A549 (cell line): ENCODE measurements around the gene MAGI2. TPM values are rescaled to one million over a fixed set of nuclear protein-coding genes. Genes with fewer than 3 reads are reported as not detected.

Source experiments
- ATAC-seq, 2 experiments: fragments of 200-7000 bp in 1 of 2; fragments of >200 bp in 1 of 2; cut with Nextera tagmentation in 1 of 2; cut with Tn5 transposase in 1 of 2; 3 replicates each; pipeline versions ENCODE4 v1.8.0 to v1.9.1; 2018 to 2020; ENCODE audit warnings: mild to moderate bottlenecking in 1 of 2, moderate library complexity in 1 of 2
- CTCF ChIA-PET: fragments of 300-600 bp; sonication (Branson Sonifier 250); formaldehyde crosslinking; extraction: SDS; loops from one replicate; lab custom pipeline; 2021; ENCODE audit warnings: antibody characterized with exemption, inconsistent platforms; lab: Yijun Ruan, JAX
- POLR2A ChIA-PET: fragments of 350-600 bp; formaldehyde crosslinking; extraction: SDS; loops from one replicate; lab custom pipeline; 2021; ENCODE audit warnings: antibody characterized with exemption, inconsistent platforms; lab: Yijun Ruan, JAX
- DNase-seq, 2 experiments: peaks; one replicate each; pipeline versions ENCODE4 v3.0.0 to v3.0.0-alpha.2; 2011 to 2016; ENCODE audit warnings: low read depth in 1 of 2, low spot score in 1 of 2
- FAIRE-seq: peaks from 2 replicates; lab custom pipeline; 2011; peaks lifted over from hg19 to GRCh38; lab: Jason Lieb, UNC
- H3K27ac ChIP-seq, 2 experiments: fragments of >200 bp; sonication (Bioruptor Twin); formaldehyde crosslinking; 3 replicates each; pipeline ENCODE4 v1.5.1; 2016 to 2017
- H3K4me1 ChIP-seq: fragments of >200 bp; sonication (Bioruptor Twin); formaldehyde crosslinking; 3 replicates; pipeline ENCODE4 v1.6.1; 2016
- H3K4me2 ChIP-seq: fragments of >200 bp; sonication (Bioruptor Twin); formaldehyde crosslinking; 3 replicates; pipeline ENCODE4 v1.6.1; 2016
- H3K4me3 ChIP-seq: fragments of >200 bp; sonication (Bioruptor Twin); formaldehyde crosslinking; 3 replicates; pipeline ENCODE4 v1.5.1; 2016
- H3K9me3 ChIP-seq: fragments of >200 bp; sonication (Bioruptor Twin); formaldehyde crosslinking; 3 replicates; pipeline ENCODE4 v1.6.1; 2016
- BHLHE40 ChIP-seq: IDR thresholded peaks from 2 replicates; pipeline ENCODE4 v1.6.1; 2012; ENCODE audit warnings: low read depth, low read length, inconsistent platforms
- CBX8 ChIP-seq: fragments of 200-600 bp; sonication (generic); IDR thresholded peaks from 2 replicates; pipeline ENCODE4 v1.6.1; 2016
- CEBPB ChIP-seq, 2 experiments: fragments of >200 bp in 1 of 2; sonication (Bioruptor Twin) in 1 of 2; formaldehyde crosslinking in 1 of 2; IDR thresholded peaks; 2 replicates each; pipeline ENCODE4 v1.6.1; 2012 to 2016
- CHD4 ChIP-seq: fragments of 200-600 bp; sonication (generic); IDR thresholded peaks from 2 replicates; pipeline ENCODE4 v1.6.1; 2016; ENCODE audit warnings: antibody characterized with exemption, mild to moderate bottlenecking, borderline replicate concordance
- CTCF ChIP-seq: fragments of >200 bp; sonication (Bioruptor Twin); formaldehyde crosslinking; IDR thresholded peaks from 3 replicates; pipeline ENCODE4 v1.5.1; 2016
- ELK1 ChIP-seq: fragments of 150-350 bp; IDR thresholded peaks from 2 replicates; pipeline ENCODE4 v1.6.1; 2014; ENCODE audit warnings: low read depth, mild to moderate bottlenecking, low read length
- EP300 ChIP-seq, 2 experiments: fragments of >200 bp; sonication (Bioruptor Twin); formaldehyde crosslinking; IDR thresholded peaks; 2 replicates in 1 of 2; 3 replicates in 1 of 2; pipeline ENCODE4 v1.6.1; 2016 to 2017
- FOXS1 ChIP-seq: fragments of 250-450 bp; sonication (Bioruptor Pico); IDR thresholded peaks from 2 replicates; pipeline ENCODE4 v1.5.0; 2020; ENCODE audit warnings: mild to moderate bottlenecking, moderate library complexity
- HDAC2 ChIP-seq: fragments of 200-600 bp; sonication (generic); IDR thresholded peaks from 2 replicates; pipeline ENCODE4 v1.6.1; 2016
- HEYL ChIP-seq: fragments of 250-450 bp; sonication (Bioruptor Pico); IDR thresholded peaks from 2 replicates; pipeline ENCODE4 v1.8.0; 2021; ENCODE audit warnings: mild to moderate bottlenecking, moderate library complexity
- HOXA7 ChIP-seq: fragments of 250-450 bp; sonication (Bioruptor Pico); IDR thresholded peaks from 2 replicates; pipeline ENCODE4 v1.5.0; 2020; ENCODE audit warnings: mild to moderate bottlenecking, moderate library complexity
- HOXB5 ChIP-seq: fragments of 250-450 bp; sonication (Bioruptor Pico); IDR thresholded peaks from 2 replicates; pipeline ENCODE4 v1.5.0; 2020; ENCODE audit warnings: mild to moderate bottlenecking, moderate library complexity
- JUNB ChIP-seq: fragments of >200 bp; sonication (Bioruptor Twin); formaldehyde crosslinking; IDR thresholded peaks from 2 replicates; pipeline ENCODE4 v1.6.1; 2016
- KDM5A ChIP-seq: fragments of 200-600 bp; sonication (generic); IDR thresholded peaks from 2 replicates; pipeline ENCODE4 v1.6.1; 2016; ENCODE audit warnings: antibody characterized with exemption, mild to moderate bottlenecking
- MAX ChIP-seq: IDR thresholded peaks from 2 replicates; pipeline ENCODE4 v1.6.1; 2012
- MAZ ChIP-seq: fragments of 150-350 bp; IDR thresholded peaks from 2 replicates; pipeline ENCODE4 v1.6.1; 2014; ENCODE audit warnings: antibody characterized with exemption, low read depth, low read length, borderline replicate concordance
- NR3C1 ChIP-seq: fragments of >200 bp; sonication (Bioruptor Twin); formaldehyde crosslinking; IDR thresholded peaks from 3 replicates; pipeline ENCODE4 v1.6.1; 2017
- PHF8 ChIP-seq: fragments of 200-600 bp; sonication (generic); IDR thresholded peaks from 2 replicates; pipeline ENCODE4 v1.6.1; 2016; ENCODE audit warnings: low read depth, mild to moderate bottlenecking, antibody characterized with exemption, moderate library complexity, borderline replicate concordance
- POLR2A ChIP-seq: IDR thresholded peaks from 2 replicates; pipeline ENCODE4 v1.6.1; 2012; ENCODE audit warnings: mild to moderate bottlenecking, low read length
- POLR2AphosphoS2 ChIP-seq: conservative IDR thresholded peaks from 2 replicates; pipeline ENCODE4 v1.6.1; 2012; ENCODE audit warnings: low read length, improper control_type of control experiment, inconsistent platforms
- RAD21 ChIP-seq, 2 experiments: fragments of >200 bp in 1 of 2; sonication (Bioruptor Twin) in 1 of 2; formaldehyde crosslinking in 1 of 2; IDR thresholded peaks in 1 of 2; conservative IDR thresholded peaks in 1 of 2; 2 replicates in 1 of 2; 3 replicates in 1 of 2; pipeline ENCODE4 v1.6.1; 2012 to 2018; ENCODE audit warnings: inconsistent platforms in 1 of 2
- REST ChIP-seq: fragments of 200-600 bp; sonication (generic); IDR thresholded peaks from 2 replicates; pipeline ENCODE4 v1.6.1; 2016; ENCODE audit warnings: antibody characterized with exemption, mild to moderate bottlenecking, moderate library complexity
- RFX5 ChIP-seq: fragments of 450-650 bp; IDR thresholded peaks from 2 replicates; pipeline ENCODE4 v1.7.1; 2014; ENCODE audit warnings: antibody characterized with exemption, mild to moderate bottlenecking, moderate library complexity
- TFCP2L1 ChIP-seq: fragments of 250-450 bp; sonication (Bioruptor Pico); IDR thresholded peaks from 2 replicates; pipeline ENCODE4 v1.5.0; 2021; ENCODE audit warnings: mild to moderate bottlenecking
- USF2 ChIP-seq: fragments of 450-650 bp; IDR thresholded peaks from 2 replicates; pipeline ENCODE4 v1.6.1; 2014; ENCODE audit warnings: antibody characterized with exemption
- ZFP36 ChIP-seq: fragments of 450-650 bp; IDR thresholded peaks from 2 replicates; pipeline ENCODE4 v1.6.1; 2014; ENCODE audit warnings: borderline replicate concordance; ENCODE audit not compliant: partially characterized antibody
- ZSCAN20 ChIP-seq: fragments of 250-450 bp; sonication (Bioruptor Pico); IDR thresholded peaks from 2 replicates; pipeline ENCODE4 v1.8.0; 2022; ENCODE audit warnings: mild to moderate bottlenecking, moderate library complexity
- WGBS: methylation state at CpG from one replicate; pipeline ENCODE4 v1.1.6; 2017; ENCODE audit errors: missing lambda C conversion rate; 5-methylcytosine and 5-hydroxymethylcytosine counted together
- polyA plus RNA-seq, 4 experiments: library from polyadenylated mRNA; depleted of rRNA in 3 of 4; stranded (reverse); fragments of >200 nt; fragmentation: RNase III in 1 of 4; extraction: RNeasy Plus Mini Kit Qiagen cat#74134 plus additional on column Dnase treatment in 1 of 4; gene quantifications; 2 replicates in 3 of 4; 3 replicates in 1 of 4; pipeline ENCODE4 v1.2.3, GENCODE V29; 2011 to 2017

Gene MAGI2
- polyA plus RNA-seq, 2 of the 4 experiments (the other 2 are of a cell fraction), result 0.48 to 0.81 TPM

GRCh38 chr7:78062214-78062613 lies 1391.3 kb downstream of the MAGI2 start (continued):
- no peak for TF ChIP-seq ELK1
- TF ChIP-seq POLR2AphosphoS2, result no peak
- no peak for TF ChIP-seq USF2
- no peak for TF ChIP-seq HOXB5 (CRISPR knock-in tag)

- CTCF ChIA-PET, result interaction anchor here (0.7 to 1.1 kb wide), 3 partner anchors 10 to 35 kb away, joined by 3 read pairs; no protein-coding TSS in a partner anchor
- DNase-seq, result no peak
- POLR2A ChIA-PET, result interaction anchor here (0.6 kb wide), 1 partner anchor 22 kb away, joined by 3 read pairs; no protein-coding TSS in a partner anchor
- no peak overlapping the region; the same call in 2 of the 3 replicates for H3K4me3 ChIP-seq
- FAIRE-seq, result no peak
- no peak overlapping the region; the same call in 2 of the 3 replicates for H3K4me2 ChIP-seq
- no peak for ATAC-seq
- no peaks in the 10 kb centered on the region for H3K9me3 ChIP-seq
- H3K4me1 ChIP-seq, result peaks cover 6% of the 10 kb centered on the region; the same call in 1 of the 3 replicates
- H3K27ac ChIP-seq, result no peak overlapping the region
- TF ChIP-seq HEYL, result no peak
- TF ChIP-seq ZSCAN20 (CRISPR knock-in tag), result no peak
- no peak for TF ChIP-seq CTCF
- TF ChIP-seq RAD21 (conservative IDR thresholded peaks at IDR 0.05 in 1 of 2, IDR thresholded peaks at IDR 0.05 in 1 of 2), result no peak
- no peak for TF ChIP-seq BHLHE40
- no peak for TF ChIP-seq ZFP36
- no peak for TF ChIP-seq JUNB
- no peak for TF ChIP-seq HOXA7 (CRISPR knock-in tag)
- no peak for TF ChIP-seq POLR2A
- TF ChIP-seq KDM5A, result no peak
- TF ChIP-seq TFCP2L1, result no peak
- TF ChIP-seq PHF8, result no peak
- no peak for TF ChIP-seq CHD4
- no peak for TF ChIP-seq MAX
- TF ChIP-seq CEBPB (IDR thresholded peaks at IDR 0.05), result no peak
- TF ChIP-seq MAZ, result no peak
- no peak for TF ChIP-seq FOXS1 (CRISPR knock-in tag)
- no peak for TF ChIP-seq NR3C1
- no peak for TF ChIP-seq HDAC2
- no peak for TF ChIP-seq RFX5
- TF ChIP-seq, all 56 proteins: peak for 0
Measured at GRCh38 chr7:78057571-78057970, 1395.9 kb downstream of the MAGI2 start.

- DNase-seq, result no peak
- Histone ChIP-seq H3K9me3 (no peaks in the 10 kb centered on the region), H3K4me3 (no peak overlapping the region), H3K27ac (no peak overlapping the region), H3K4me2 (no peak overlapping the region), H3K4me1 (peaks cover 6% of the 10 kb centered on the region; the same call in 1 of the 3 replicates)
- no peak for ATAC-seq
- 86% methylated on average over 1 of the region's 1 CpG for WGBS
- TF ChIP-seq REST (no peak), EP300 (IDR thresholded peaks at IDR 0.05) (no peak), CBX8 (no peak), MAX (no peak)
- FAIRE-seq, result no peak
- ChIA-PET POLR2A (no interaction called here), CTCF (interaction anchor here (1.6 kb wide), 1 partner anchor 16 kb away, joined by 6 read pairs; no protein-coding TSS in a partner anchor)
Measured at GRCh38 chr7:78055599-78055998, 1397.9 kb downstream of the MAGI2 start.
